ENCODE results near the gene CLIC1. TPM values are rescaled to one million over a fixed set of nuclear protein-coding genes. Genes with fewer than 3 reads are reported as not detected.

Gene CLIC1
- total and polyA plus RNA-seq, 2 experiments from 2014 or later: 269 to 296 TPM

GRCh38 chr6:31727034-31727716, 9.2 kb downstream of the CLIC1 start:
- Histone ChIP-seq H3K36me3 (ENCODE audit: insufficient read depth) (peaks cover 13% of the 10 kb centered on the region), H3K4me1 (ENCODE audit: insufficient read depth) (peaks cover 14% of the 10 kb centered on the region; the same call in 1 of the 2 replicates), H2AFZ (no peak overlapping the region), H4K20me1 (replicated peaks; ENCODE audit: insufficient read depth) (no peaks in the 10 kb centered on the region; the same call in 1 of the 2 replicates), H3K27me3 (ENCODE audit: insufficient read depth) (peaks cover 8% of the 10 kb centered on the region; the same call in 1 of the 2 replicates), H3K4me3 (no peak overlapping the region), H3K27ac (ENCODE audit: low read depth) (no peak overlapping the region), H3K79me2 (replicated peaks; ENCODE audit: insufficient read depth) (no peaks in the 10 kb centered on the region), H3K9me2 (ENCODE audit: insufficient read depth) (no peaks in the 10 kb centered on the region), H3F3A (replicated peaks; ENCODE audit: low read depth) (peaks cover 17% of the 10 kb centered on the region), H3K4me2 (no peak overlapping the region)
- Mint-ChIP-seq H3K27me3 (ENCODE audit: insufficient read depth, low read depth, poor library complexity) (peaks cover 20% of the 10 kb centered on the region), H3K36me3 (ENCODE audit: low read depth) (peaks cover 43% of the 10 kb centered on the region), H3K27ac (no peak overlapping the region), H3K4me1 (peaks cover 19% of the 10 kb centered on the region; the same call in 2 of the 3 replicates), H3K4me3 (no peak overlapping the region; the same call in 2 of the 3 replicates), H3K9me3 (no peaks in the 10 kb centered on the region; the same call in 2 of the 3 replicates)
- ATAC-seq (no peak), DNase-seq (ENCODE audit: low spot score) (no peak)
- TF ChIP-seq ZNF331 (CRISPR knock-in tag; IDR thresholded peaks at IDR 0.05; ENCODE audit: low read depth) (no peak), POLR2AphosphoS5 (IDR thresholded peaks at IDR 0.05; ENCODE audit: low read depth) (no peak), EZH2 (IDR thresholded peaks at IDR 0.05; ENCODE audit: low read depth, unreplicated experiment) (no peak), ZNF462 (CRISPR knock-in tag; IDR thresholded peaks at IDR 0.05) (no peak), CREB1 (CRISPR knock-in tag; IDR thresholded peaks at IDR 0.05; ENCODE audit: low read depth) (no peak), STAT1 (IDR thresholded peaks at IDR 0.05; ENCODE audit: unreplicated experiment) (no peak), EZH2phosphoT487 (IDR thresholded peaks at IDR 0.05; ENCODE audit: unreplicated experiment) (no peak), NANOG (IDR thresholded peaks at IDR 0.05; ENCODE audit: borderline replicate concordance) (no peak), ETS1 (IDR thresholded peaks at IDR 0.05) (no peak), REST (IDR thresholded peaks at IDR 0.05; ENCODE audit: unreplicated experiment) (no peak), CTCF (conservative IDR thresholded peaks at IDR 0.05; ENCODE audit: low read depth in 2 of 2) (no peak), ZNF114 (CRISPR knock-in tag; IDR thresholded peaks at IDR 0.05) (no peak), JUNB (IDR thresholded peaks at IDR 0.05; ENCODE audit: unreplicated experiment) (no peak)
